Right atrium auricular region (tissue), 2 donors: ENCODE data around the gene STARD8. TPM values are rescaled to one million over a fixed set of nuclear protein-coding genes. Genes with fewer than 3 reads are reported as not detected.

Experiments
- DNase-seq: peaks from one replicate; pipeline ENCODE4 v3.0.0-alpha.2; 2019; ENCODE audit warnings: low spot score
- H3K27ac ChIP-seq, 2 donors: fragments of 200-600 bp; sonication (generic); 1 replicate in 1 of 2; 2 replicates in 1 of 2; pipeline ENCODE4 v1.5.1; 2016 to 2019
- H3K27me3 ChIP-seq, 2 donors: fragments of 200-600 bp; sonication (generic); one replicate each; pipeline versions ENCODE4 v1.5.1 to v1.6.0; 2017 to 2019
- H3K36me3 ChIP-seq: fragments of 200-600 bp; sonication (generic); one replicate; pipeline ENCODE4 v1.5.1; 2016
- H3K4me1 ChIP-seq, 2 donors: fragments of 200-600 bp; sonication (generic); one replicate each; pipeline versions ENCODE4 v1.5.1 to v1.6.0; 2017 to 2019
- H3K4me3 ChIP-seq, 2 donors: fragments of 200-600 bp; sonication (generic); 1 replicate in 1 of 2; 2 replicates in 1 of 2; pipeline ENCODE4 v1.5.1; 2017 to 2019; ENCODE audit warnings: mild to moderate bottlenecking in 1 of 2, moderate library complexity in 1 of 2
- H3K9me3 ChIP-seq, 2 donors: fragments of 200-600 bp; sonication (generic); one replicate each; pipeline ENCODE4 v1.5.1; 2019
- total RNA-seq, 2 donors: library from RNA; depleted of rRNA; stranded (reverse); fragments of >200 nt; gene quantifications; one replicate each; pipeline ENCODE4 v1.1.0, GENCODE V29; 2016
- TF ChIP-seq, protein P1 (sequence below), 2 donors: fragments of 200-600 bp; sonication (generic); IDR thresholded peaks; one replicate each; pipeline ENCODE4 v1.5.1; 2019; ENCODE audit warnings: antibody characterized with exemption in 2 of 2

STARD8 gene
- total RNA-seq, 2 donors from 2014 or later, result 8.3 to 14.6 TPM

- Histone ChIP-seq H3K36me3 (no peaks in the 10 kb centered on the region), H3K27ac (no peak overlapping the region), H3K4me1 (no peaks in the 10 kb centered on the region), H3K4me3 (no peak overlapping the region), H3K9me3 (no peaks in the 10 kb centered on the region), H3K27me3 (no peaks in the 10 kb centered on the region)
- DNase-seq, result no peak
- TF ChIP-seq, protein P1, sequence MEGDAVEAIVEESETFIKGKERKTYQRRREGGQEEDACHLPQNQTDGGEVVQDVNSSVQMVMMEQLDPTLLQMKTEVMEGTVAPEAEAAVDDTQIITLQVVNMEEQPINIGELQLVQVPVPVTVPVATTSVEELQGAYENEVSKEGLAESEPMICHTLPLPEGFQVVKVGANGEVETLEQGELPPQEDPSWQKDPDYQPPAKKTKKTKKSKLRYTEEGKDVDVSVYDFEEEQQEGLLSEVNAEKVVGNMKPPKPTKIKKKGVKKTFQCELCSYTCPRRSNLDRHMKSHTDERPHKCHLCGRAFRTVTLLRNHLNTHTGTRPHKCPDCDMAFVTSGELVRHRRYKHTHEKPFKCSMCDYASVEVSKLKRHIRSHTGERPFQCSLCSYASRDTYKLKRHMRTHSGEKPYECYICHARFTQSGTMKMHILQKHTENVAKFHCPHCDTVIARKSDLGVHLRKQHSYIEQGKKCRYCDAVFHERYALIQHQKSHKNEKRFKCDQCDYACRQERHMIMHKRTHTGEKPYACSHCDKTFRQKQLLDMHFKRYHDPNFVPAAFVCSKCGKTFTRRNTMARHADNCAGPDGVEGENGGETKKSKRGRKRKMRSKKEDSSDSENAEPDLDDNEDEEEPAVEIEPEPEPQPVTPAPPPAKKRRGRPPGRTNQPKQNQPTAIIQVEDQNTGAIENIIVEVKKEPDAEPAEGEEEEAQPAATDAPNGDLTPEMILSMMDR (IDR thresholded peaks at IDR 0.05), result no peak
These were observed 11.1 kb downstream of the STARD8 start for GRCh38 chrX:68658530-68658929.

DNA sequence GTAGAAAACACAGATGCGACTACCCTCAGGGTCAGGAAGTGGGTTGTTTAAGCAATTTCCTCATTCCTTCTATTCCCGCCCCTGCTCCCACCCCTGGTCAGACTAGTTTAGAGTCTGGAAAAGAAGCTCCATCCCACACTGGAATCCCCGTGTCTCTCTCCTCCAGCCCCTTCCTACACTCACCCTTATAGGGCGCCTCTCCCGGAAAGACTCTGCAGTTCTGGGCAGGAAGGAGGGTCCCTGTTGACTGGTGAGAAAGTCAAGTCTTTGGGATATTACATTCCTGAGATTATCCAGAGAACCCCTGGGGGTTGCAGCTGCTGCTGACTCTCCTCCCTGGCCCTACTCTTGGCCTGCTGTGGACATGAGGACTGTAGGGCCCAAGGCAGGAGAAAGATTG is 11.9 kb downstream of the STARD8 start:
- H3K9me3 ChIP-seq, result no peaks in the 10 kb centered on the region
- H3K27ac ChIP-seq, result no peak overlapping the region
- H3K4me1 ChIP-seq, result no peaks in the 10 kb centered on the region
- TF ChIP-seq, protein P1 (IDR thresholded peaks at IDR 0.05), result no peak
- no peak overlapping the region for H3K4me3 ChIP-seq
- H3K36me3 ChIP-seq, result no peaks in the 10 kb centered on the region
- no peak for DNase-seq
- H3K27me3 ChIP-seq, result no peaks in the 10 kb centered on the region

- H3K27me3 ChIP-seq, result no peaks in the 10 kb centered on the region
- no peaks in the 10 kb centered on the region for H3K36me3 ChIP-seq
- H3K4me3 ChIP-seq, result no peak overlapping the region
- H3K4me1 ChIP-seq, result no peaks in the 10 kb centered on the region
- no peak for DNase-seq
- no peak overlapping the region for H3K27ac ChIP-seq
- no peaks in the 10 kb centered on the region for H3K9me3 ChIP-seq
- TF ChIP-seq, protein P1 (IDR thresholded peaks at IDR 0.05), result no peak
These were observed 12.3 kb downstream of the STARD8 start for GRCh38 chrX:68659786-68660185.

GRCh38 chrX:68660746-68661145 is 13.3 kb downstream of the STARD8 start:
- H3K27ac ChIP-seq, result no peak overlapping the region
- H3K9me3 ChIP-seq, result no peaks in the 10 kb centered on the region
- H3K4me3 ChIP-seq, result no peak overlapping the region
- H3K27me3 ChIP-seq, result no peaks in the 10 kb centered on the region
- H3K36me3 ChIP-seq, result no peaks in the 10 kb centered on the region
- DNase-seq, result no peak
- no peaks in the 10 kb centered on the region for H3K4me1 ChIP-seq
- TF ChIP-seq, protein P1 (IDR thresholded peaks at IDR 0.05), result no peak

- no peaks in the 10 kb centered on the region for H3K36me3 ChIP-seq
- no peak for DNase-seq
- H3K4me3 ChIP-seq, result no peak overlapping the region
- no peaks in the 10 kb centered on the region for H3K27me3 ChIP-seq
- no peaks in the 10 kb centered on the region for H3K9me3 ChIP-seq
- TF ChIP-seq, protein P1 (IDR thresholded peaks at IDR 0.05), result peak in 1 of 2 donors; percentile 35
- no peak overlapping the region for H3K27ac ChIP-seq
- no peaks in the 10 kb centered on the region for H3K4me1 ChIP-seq
These were observed 18.0 kb downstream of the STARD8 start for GRCh38 chrX:68665502-68665901.

DNA sequence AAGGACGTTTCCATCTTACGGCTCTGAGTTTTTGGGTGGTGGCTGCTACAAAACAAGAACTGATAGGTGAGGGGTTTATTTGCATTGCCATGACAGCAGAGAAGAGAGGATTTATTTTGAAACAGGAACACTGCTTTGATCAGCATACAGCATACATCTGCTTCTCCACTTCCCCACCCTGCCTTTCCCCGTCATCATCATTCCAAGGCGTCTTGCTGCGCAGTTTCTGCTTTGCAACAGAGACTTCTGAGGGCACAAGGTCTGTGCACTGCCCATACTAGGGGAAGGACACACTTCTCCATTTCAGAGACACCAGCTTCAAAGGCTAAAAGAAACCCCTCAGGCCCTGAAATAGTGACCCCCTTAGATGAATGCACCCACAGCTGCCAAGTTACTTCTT is 19.1 kb downstream of the STARD8 start:
- Histone ChIP-seq H3K36me3 (no peaks in the 10 kb centered on the region), H3K4me1 (no peaks in the 10 kb centered on the region), H3K27ac (no peak overlapping the region), H3K9me3 (no peaks in the 10 kb centered on the region), H3K27me3 (no peaks in the 10 kb centered on the region), H3K4me3 (no peak overlapping the region)
- TF ChIP-seq, protein P1 (IDR thresholded peaks at IDR 0.05), result no peak
- no peak for DNase-seq
